Transverse colon (tissue), 4 donors: ENCODE data around the gene FAM118B.

ENCODE experiments used
- CTCF ChIP-seq, 5 experiments: fragments of 200-600 bp in 3 of 5; fragments of 450-650 bp in 2 of 5; sonication (generic) in 3 of 5; IDR thresholded peaks; 1 replicate in 2 of 5; 2 replicates in 3 of 5; pipeline ENCODE4 v1.5.1; 2016 to 2017; ENCODE audit warnings: antibody characterized with exemption in 5 of 5, inconsistent platforms in 3 of 5, mild to moderate bottlenecking in 2 of 5, moderate library complexity in 1 of 5
- POLR2AphosphoS5 ChIP-seq, 3 donors: sonication (generic); formaldehyde crosslinking; IDR thresholded peaks; one replicate each; pipeline ENCODE4 v1.6.1; 2016; ENCODE audit warnings: antibody characterized with exemption in 3 of 3

GRCh38 chr11:126277322-126277721, 65.7 kb downstream of the FAM118B start:
- TF ChIP-seq POLR2AphosphoS5 (IDR thresholded peaks at IDR 0.05) (no peak), CTCF (IDR thresholded peaks at IDR 0.05) (no peak)
